ENCODE results near the gene RASA2.

The RASA2 gene

DNA sequence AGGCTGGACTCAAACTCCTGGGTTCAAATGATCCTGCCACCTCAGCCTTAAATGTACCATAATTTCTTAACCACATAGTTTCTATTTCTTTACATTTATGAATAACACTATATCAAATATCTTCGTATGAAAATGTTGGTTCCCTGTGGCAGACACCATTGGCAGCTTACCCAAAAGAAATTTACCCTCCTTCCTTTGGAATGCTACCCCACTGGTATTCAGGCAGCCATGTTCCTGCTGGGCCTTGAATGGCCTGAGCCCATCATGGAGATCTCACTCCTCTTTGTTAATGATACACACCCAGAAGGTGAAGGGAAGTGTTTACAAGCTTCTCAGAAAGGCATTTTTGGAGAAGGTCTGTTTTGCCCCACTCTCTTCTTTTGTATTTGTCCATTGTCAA is 157.0 kb downstream of the RASA2 start:
- H3K4me3 Mint-ChIP-seq = no peak overlapping the region
- ATAC-seq (replicated peaks) = no peak
- no peak for DNase-seq
- no peaks in the 10 kb centered on the region for H3K9me3 Mint-ChIP-seq
- peaks cover 2 to 5% of the 10 kb centered on the region in 2 donors for H3K4me1 Mint-ChIP-seq (ENCODE audit: low read depth in 2 of 2)
- no peaks in the 10 kb centered on the region for H3K27me3 Mint-ChIP-seq
- H3K36me3 Mint-ChIP-seq (ENCODE audit: insufficient read depth) = no peaks in the 10 kb centered on the region
- H3K27ac Mint-ChIP-seq = no peak overlapping the region

- ATAC-seq (replicated peaks) = peak; percentile 83
- Mint-ChIP-seq H3K4me1 (ENCODE audit: low read depth in 2 of 2) (peaks cover 2 to 5% of the 10 kb centered on the region in 2 donors), H3K27me3 (no peaks in the 10 kb centered on the region), H3K9me3 (no peaks in the 10 kb centered on the region), H3K36me3 (ENCODE audit: insufficient read depth) (no peaks in the 10 kb centered on the region), H3K4me3 (no peak overlapping the region), H3K27ac (no peak overlapping the region)
- peak; percentile 61 to 71 (median 63) for DNase-seq
These were observed 158.1 kb downstream of the RASA2 start for GRCh38 chr3:141644931-141645330.

GRCh38 chr3:141646760-141647561 is 160.1 kb downstream of the RASA2 start:
- DNase-seq = no peak
- Mint-ChIP-seq H3K4me1 (ENCODE audit: low read depth in 2 of 2) (peaks cover 2 to 5% of the 10 kb centered on the region in 2 donors), H3K27ac (no peak overlapping the region), H3K27me3 (no peaks in the 10 kb centered on the region), H3K4me3 (no peak overlapping the region), H3K9me3 (no peaks in the 10 kb centered on the region), H3K36me3 (ENCODE audit: insufficient read depth) (no peaks in the 10 kb centered on the region)
- no peak for ATAC-seq (replicated peaks)

DNA sequence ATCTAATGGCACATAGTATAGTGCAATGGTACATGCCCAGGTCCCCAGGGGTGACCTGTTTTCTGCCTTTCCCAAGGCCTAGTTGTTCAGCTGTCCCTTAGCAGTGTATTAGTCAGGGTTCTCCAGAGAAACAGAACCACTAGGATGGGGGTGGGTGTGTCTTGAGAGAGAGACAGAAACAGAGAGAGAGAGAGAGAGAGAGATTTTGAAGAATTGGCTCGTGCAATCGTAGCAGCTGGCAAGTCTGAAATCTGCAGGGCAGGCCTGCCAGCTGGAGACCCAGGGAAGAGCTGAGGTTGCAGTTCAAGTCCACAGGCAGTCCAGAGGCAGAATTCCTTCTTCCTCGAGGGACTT is 160.7 kb downstream of the RASA2 start:
- H3K27me3 Mint-ChIP-seq = no peaks in the 10 kb centered on the region
- H3K4me3 Mint-ChIP-seq = no peak overlapping the region
- no peaks in the 10 kb centered on the region for H3K36me3 Mint-ChIP-seq (ENCODE audit: insufficient read depth)
- H3K4me1 Mint-ChIP-seq (ENCODE audit: low read depth in 2 of 2) = peaks cover 2 to 5% of the 10 kb centered on the region in 2 donors
- ATAC-seq (replicated peaks) = no peak
- DNase-seq = no peak
- H3K27ac Mint-ChIP-seq = no peak overlapping the region
- H3K9me3 Mint-ChIP-seq = no peaks in the 10 kb centered on the region

DNA sequence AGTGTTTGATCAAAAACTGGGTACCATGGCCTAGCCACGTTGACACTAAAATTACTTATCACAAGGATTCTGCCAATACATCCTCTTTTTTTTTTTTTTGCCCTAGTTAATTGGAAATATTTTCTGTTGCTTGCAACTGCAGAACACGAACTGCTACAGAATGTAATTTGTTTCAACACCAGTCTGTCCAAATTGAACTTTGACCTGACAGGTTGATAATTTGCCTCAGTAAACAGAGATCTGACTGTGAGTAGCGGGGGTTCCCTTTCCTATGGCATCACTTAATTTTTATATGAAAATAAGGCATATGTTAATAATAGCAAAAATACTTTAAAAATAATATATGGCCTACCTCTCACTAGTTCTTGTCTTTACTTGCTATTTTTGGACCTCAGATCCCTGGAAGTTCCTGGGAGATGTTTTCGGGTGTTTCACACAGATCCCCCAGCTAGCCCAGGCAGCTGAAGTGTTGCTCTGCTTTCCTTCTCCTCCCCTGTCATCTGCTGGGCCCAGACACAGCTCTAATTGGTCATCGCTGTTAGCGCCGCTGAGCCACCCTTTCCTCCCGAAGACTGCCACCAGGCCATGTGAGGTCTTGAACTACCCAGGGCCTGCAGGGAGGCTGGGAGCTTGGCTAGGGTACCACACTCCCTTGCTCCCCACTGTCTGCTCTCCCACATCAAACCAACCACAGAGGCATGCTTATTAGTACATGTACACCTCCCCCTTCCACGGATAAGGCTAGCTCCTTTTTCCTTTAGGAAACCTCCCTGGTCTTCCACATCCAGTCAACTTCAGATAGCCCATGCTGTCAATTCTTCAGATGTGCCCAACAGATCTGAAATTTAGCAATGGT is 161.5 kb downstream of the RASA2 start:
- Mint-ChIP-seq H3K4me1 (ENCODE audit: low read depth in 2 of 2) (peaks cover 2 to 5% of the 10 kb centered on the region in 2 donors), H3K4me3 (no peak overlapping the region), H3K27ac (no peak overlapping the region), H3K36me3 (ENCODE audit: insufficient read depth) (no peaks in the 10 kb centered on the region), H3K27me3 (no peaks in the 10 kb centered on the region), H3K9me3 (no peaks in the 10 kb centered on the region)
- ATAC-seq (replicated peaks) (no peak), DNase-seq (no peak)

DNA sequence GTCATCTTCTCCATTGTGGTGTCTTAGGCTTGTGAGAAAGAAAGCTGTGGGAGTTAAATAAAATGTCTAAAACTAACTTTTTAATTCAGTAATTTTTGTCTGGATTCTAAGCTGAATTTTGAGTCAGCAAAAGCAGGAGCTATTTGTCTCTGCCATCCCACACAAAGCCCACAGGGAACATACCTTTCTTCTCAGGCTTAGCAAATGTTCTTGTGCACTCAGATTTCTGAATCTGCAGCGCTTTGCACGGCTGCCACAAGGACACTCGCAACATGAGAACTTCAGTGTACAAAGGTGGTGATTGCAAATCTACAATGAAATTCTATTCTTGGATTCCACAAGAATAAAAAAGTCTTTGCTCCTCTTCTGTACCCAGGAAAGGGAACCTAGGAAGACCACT is 163.0 kb downstream of the RASA2 start:
- no peaks in the 10 kb centered on the region for H3K36me3 Mint-ChIP-seq (ENCODE audit: insufficient read depth)
- peaks cover under 1 to 2% of the 10 kb centered on the region in 2 donors for H3K4me1 Mint-ChIP-seq (ENCODE audit: low read depth in 2 of 2)
- DNase-seq (no peak), ATAC-seq (replicated peaks) (no peak)
- no peak overlapping the region for H3K4me3 Mint-ChIP-seq
- no peaks in the 10 kb centered on the region for H3K9me3 Mint-ChIP-seq
- H3K27me3 Mint-ChIP-seq = peaks cover under 1 to 8% of the 10 kb centered on the region in 2 donors
- H3K27ac Mint-ChIP-seq = no peak overlapping the region

- H3K4me1 Mint-ChIP-seq (ENCODE audit: low read depth in 2 of 2) = no peaks in the 10 kb centered on the region
- H3K27me3 Mint-ChIP-seq = peaks cover 6 to 8% of the 10 kb centered on the region in 2 donors
- no peaks in the 10 kb centered on the region for H3K9me3 Mint-ChIP-seq
- DNase-seq (no peak), ATAC-seq (replicated peaks) (no peak)
- H3K27ac Mint-ChIP-seq = no peak overlapping the region
- H3K36me3 Mint-ChIP-seq (ENCODE audit: insufficient read depth) = no peaks in the 10 kb centered on the region
- no peak overlapping the region for H3K4me3 Mint-ChIP-seq
These were observed 164.0 kb downstream of the RASA2 start for GRCh38 chr3:141650783-141651182.

GRCh38 chr3:141651409-141651808 is 164.6 kb downstream of the RASA2 start:
- H3K9me3 Mint-ChIP-seq = no peaks in the 10 kb centered on the region

GRCh38 chr3:141652349-141652748 is 165.5 kb downstream of the RASA2 start:
- no peaks in the 10 kb centered on the region for H3K9me3 Mint-ChIP-seq
- H3K4me3 Mint-ChIP-seq = no peak overlapping the region
- ATAC-seq (replicated peaks) (no peak), DNase-seq (no peak)
- H3K27me3 Mint-ChIP-seq = peaks cover 20 to 24% of the 10 kb centered on the region in 2 donors
- H3K27ac Mint-ChIP-seq = no peak overlapping the region
- no peaks in the 10 kb centered on the region for H3K4me1 Mint-ChIP-seq (ENCODE audit: low read depth in 2 of 2)
- no peaks in the 10 kb centered on the region for H3K36me3 Mint-ChIP-seq (ENCODE audit: insufficient read depth)

More at GRCh38 chr3:141651409-141651808, 164.6 kb downstream of the RASA2 start:
- Mint-ChIP-seq H3K36me3 (ENCODE audit: insufficient read depth) (no peaks in the 10 kb centered on the region), H3K4me1 (ENCODE audit: low read depth in 2 of 2) (no peaks in the 10 kb centered on the region), H3K4me3 (no peak overlapping the region), H3K27me3 (peaks cover 11 to 14% of the 10 kb centered on the region in 2 donors), H3K27ac (no peak overlapping the region)
- ATAC-seq (replicated peaks) = no peak
- DNase-seq = no peak

GRCh38 chr3:141653847-141654246 is 167.0 kb downstream of the RASA2 start:
- ATAC-seq (replicated peaks) = no peak
- no peak for DNase-seq
- H3K9me3 Mint-ChIP-seq = no peaks in the 10 kb centered on the region
- H3K36me3 Mint-ChIP-seq (ENCODE audit: insufficient read depth) = no peaks in the 10 kb centered on the region
- H3K4me1 Mint-ChIP-seq (ENCODE audit: low read depth in 2 of 2) = no peaks in the 10 kb centered on the region
- no peak overlapping the region for H3K27ac Mint-ChIP-seq
- H3K27me3 Mint-ChIP-seq = peaks cover 35 to 38% of the 10 kb centered on the region in 2 donors
- no peak overlapping the region for H3K4me3 Mint-ChIP-seq

DNA sequence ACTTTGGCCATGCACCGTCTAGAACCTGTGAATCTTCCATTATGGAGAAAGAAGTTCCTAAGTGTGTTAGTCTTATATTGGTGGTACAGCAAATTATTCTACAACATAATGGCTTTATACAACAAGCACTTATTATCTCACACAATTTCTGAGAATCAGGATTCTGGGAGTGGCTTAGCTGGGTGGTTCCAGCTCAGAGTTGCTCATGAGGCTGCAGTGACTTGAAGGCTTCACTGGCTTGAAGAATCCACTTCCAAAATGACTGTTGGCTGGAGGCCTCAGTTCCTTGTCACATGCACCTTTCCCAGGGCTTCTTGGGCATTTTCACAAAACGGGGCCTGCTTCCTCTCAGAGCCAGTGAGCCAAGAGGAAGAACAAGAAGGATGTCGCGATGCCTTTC is 169.0 kb downstream of the RASA2 start:
- H3K9me3 Mint-ChIP-seq = no peaks in the 10 kb centered on the region
- peaks cover 55 to 57% of the 10 kb centered on the region in 2 donors for H3K27me3 Mint-ChIP-seq
- peaks cover 5 to 8% of the 10 kb centered on the region in 2 donors for H3K4me1 Mint-ChIP-seq (ENCODE audit: low read depth in 2 of 2)
- DNase-seq (no peak), ATAC-seq (replicated peaks) (no peak)
- no peak overlapping the region for H3K4me3 Mint-ChIP-seq
- no peaks in the 10 kb centered on the region for H3K36me3 Mint-ChIP-seq (ENCODE audit: insufficient read depth)
- H3K27ac Mint-ChIP-seq = no peak overlapping the region

- Mint-ChIP-seq H3K4me1 (ENCODE audit: low read depth in 2 of 2) (peaks cover 5 to 8% of the 10 kb centered on the region in 2 donors), H3K4me3 (no peak overlapping the region), H3K36me3 (ENCODE audit: insufficient read depth) (no peaks in the 10 kb centered on the region), H3K9me3 (no peaks in the 10 kb centered on the region), H3K27me3 (peaks cover 62 to 63% of the 10 kb centered on the region in 2 donors), H3K27ac (no peak overlapping the region)
- DNase-seq = no peak
- ATAC-seq (replicated peaks) = no peak
These were observed 169.9 kb downstream of the RASA2 start for GRCh38 chr3:141656771-141657170.

- Mint-ChIP-seq H3K4me1 (ENCODE audit: low read depth in 2 of 2) (peaks cover 5 to 8% of the 10 kb centered on the region in 2 donors), H3K9me3 (no peaks in the 10 kb centered on the region), H3K27ac (no peak overlapping the region), H3K27me3 (peaks cover 66 to 68% of the 10 kb centered on the region in 2 donors), H3K36me3 (ENCODE audit: insufficient read depth) (no peaks in the 10 kb centered on the region), H3K4me3 (no peak overlapping the region)
- ATAC-seq (replicated peaks) = no peak
- no peak for DNase-seq
These were observed 170.7 kb downstream of the RASA2 start for GRCh38 chr3:141657516-141657915.

Measured in effector memory CD8-positive, alpha-beta T cell (primary cell).